K562 (cell line): ENCODE data around the gene YOD1. TPM values are rescaled to one million over a fixed set of nuclear protein-coding genes. Genes with fewer than 3 reads are reported as not detected.

ENCODE experiments used
- ATAC-seq: fragments of 200-7000 bp; cut with Tn5 transposase; 3 replicates; pipeline ENCODE4 v1.9.1; 2020; ENCODE audit warnings: moderate library complexity
- BruUV-seq: library from RNA; stranded (reverse); fragments of 400-500 nt; replicated peaks from 2 replicates; lab custom pipeline; 2021; lab: Mats Ljungman, UMichigan
- CTCF ChIA-PET: fragments of 300-600 bp; formaldehyde crosslinking; extraction: SDS; loops from one replicate; lab custom pipeline; 2021; ENCODE audit warnings: low intra/inter-chr PET ratio; lab: Yijun Ruan, JAX
- POLR2A ChIA-PET: fragments of 300-600, 350-650 bp; sonication (Branson Sonifier 250); formaldehyde crosslinking; extraction: SDS; loops from one replicate; lab custom pipeline; 2021; ENCODE audit warnings: antibody characterized with exemption, inconsistent platforms; lab: Yijun Ruan, JAX
- DNase-seq, 4 experiments: peaks; one replicate each; pipeline versions ENCODE4 v3.0.0 to v3.0.0-alpha.2; 2011 to 2018; ENCODE audit warnings: low spot score in 3 of 4, mixed read lengths in 3 of 4; ENCODE audit errors: extremely low read depth in 1 of 4
- FAIRE-seq: peaks from 2 replicates; lab custom pipeline; 2011; peaks lifted over from hg19 to GRCh38; lab: Jason Lieb, UNC
- H2AFZ ChIP-seq: 2 replicates; pipeline ENCODE4 v1.6.0; 2011; ENCODE audit warnings: low read depth, low read length, control low read depth, inconsistent platforms
- H3K27ac ChIP-seq: fragments of 200-600 bp; 3 replicates; pipeline ENCODE4 v1.8.0; 2011; ENCODE audit warnings: low read depth, mild to moderate bottlenecking, control low read depth, inconsistent platforms, low read length, moderate library complexity, mixed read lengths; ENCODE audit errors: extremely low read depth
- H3K27me3 ChIP-seq, 2 experiments: fragments of 300-600 bp in 1 of 2; 2 replicates in 1 of 2; 3 replicates in 1 of 2; pipeline versions ENCODE4 v1.6.0 to v1.8.0; 2011; ENCODE audit warnings: inconsistent platforms in 2 of 2, low read length in 2 of 2, mild to moderate bottlenecking in 1 of 2, mixed read lengths in 1 of 2, moderate library complexity in 1 of 2; ENCODE audit not compliant: control insufficient read depth in 2 of 2, insufficient read depth in 2 of 2
- H3K36me3 ChIP-seq: fragments of 300-600 bp; 3 replicates; pipeline ENCODE4 v1.8.0; 2011; ENCODE audit warnings: mild to moderate bottlenecking, low read length, inconsistent platforms; ENCODE audit not compliant: control insufficient read depth, insufficient read depth
- H3K4me1 ChIP-seq, 2 experiments: fragments of 200-600 bp in 1 of 2; replicated peaks in 1 of 2; 2 replicates in 1 of 2; 3 replicates in 1 of 2; pipeline versions ENCODE4 v1.5.1 to v1.8.0; 2011; ENCODE audit warnings: inconsistent platforms in 2 of 2, low read length in 2 of 2, mild to moderate bottlenecking in 1 of 2, mixed read lengths in 1 of 2, moderate library complexity in 1 of 2; ENCODE audit not compliant: control insufficient read depth in 2 of 2, insufficient read depth in 2 of 2
- H3K4me2 ChIP-seq: 2 replicates; pipeline ENCODE4 v1.6.1; 2011; ENCODE audit warnings: low read length, control low read depth, inconsistent platforms, mixed read lengths; ENCODE audit not compliant: insufficient read depth
- H3K4me3 ChIP-seq: fragments of 200-600 bp; sonication (generic), shearing (Covaris generic); 2 replicates; pipeline ENCODE4 v1.5.1; 2016; ENCODE audit warnings: control low read depth, inconsistent platforms
- H3K79me2 ChIP-seq: fragments of 200-600 bp; 3 replicates; pipeline ENCODE4 v1.8.0; 2011; ENCODE audit warnings: low read length, inconsistent platforms; ENCODE audit not compliant: control insufficient read depth, insufficient read depth
- H3K9ac ChIP-seq, 2 experiments: 2 replicates each; pipeline versions ENCODE4 v1.6.0 to v1.6.1; 2011; ENCODE audit warnings: low read depth in 2 of 2, low read length in 2 of 2, control low read depth in 1 of 2, inconsistent platforms in 1 of 2, mild to moderate bottlenecking in 1 of 2, mixed read lengths in 1 of 2; ENCODE audit not compliant: insufficient read depth in 1 of 2
- H3K9me1 ChIP-seq: one replicate; pipeline ENCODE4 v1.6.0; 2011; ENCODE audit warnings: inconsistent platforms, mild to moderate bottlenecking, low read length, moderate library complexity; ENCODE audit not compliant: control insufficient read depth, insufficient read depth
- H3K9me3 ChIP-seq: replicated peaks from 2 replicates; pipeline ENCODE4 v1.5.1; 2011; ENCODE audit warnings: low read depth, low read length, inconsistent platforms; ENCODE audit not compliant: control insufficient read depth, insufficient read depth
- H4K20me1 ChIP-seq: replicated peaks from 2 replicates; pipeline ENCODE4 v1.6.1; 2011; ENCODE audit warnings: low read length, inconsistent platforms, mixed read lengths; ENCODE audit not compliant: control insufficient read depth, insufficient read depth
- CHCHD3 ChIP-seq: fragments of 250-450 bp; sonication (Bioruptor Pico); IDR thresholded peaks from 2 replicates; pipeline ENCODE4 v2.1.2; 2022; ENCODE audit warnings: mild to moderate bottlenecking
- PHF20 ChIP-seq: fragments of 450-650 bp; IDR thresholded peaks from 2 replicates; pipeline ENCODE4 v1.6.1; 2018; ENCODE audit not compliant: partially characterized antibody
- ZBTB40 ChIP-seq, 2 experiments: fragments of 450-650 bp in 1 of 2; sonication (generic) in 1 of 2; formaldehyde crosslinking in 1 of 2; IDR thresholded peaks; 2 replicates each; pipeline versions ENCODE4 v1.7.1 to v1.9.0; 2016 to 2022; ENCODE audit warnings: inconsistent platforms in 1 of 2, mild to moderate bottlenecking in 1 of 2, missing genetic modification reagents in 1 of 2
- WGBS: fragments of 100-300 bp; shearing (Covaris generic); methylation state at CpG from one replicate; pipeline ENCODE4 v1.1.6; 2016; ENCODE audit warnings: low coverage, mixed read lengths; ENCODE audit not compliant: insufficient coverage; ENCODE audit errors: missing lambda C conversion rate; 5-methylcytosine and 5-hydroxymethylcytosine counted together
- in situ Hi-C: fragments of 300-500 bp; cut with MboI; formaldehyde crosslinking; loops from 4 replicates; pipeline ENCODE4 v1.15.0; 2018; ENCODE audit warnings: inconsistent platforms, mixed read lengths
- intact Hi-C: fragments of 100-400 bp; cut with micrococcal nuclease; formaldehyde crosslinking; loops from 2 replicates; pipeline ENCODE4 v1.14.2; 2022
- polyA plus RNA-seq, 8 experiments: library from polyadenylated mRNA; depleted of rRNA in 4 of 8; stranded (reverse) in 5 of 8; unstranded in 3 of 8; fragments of >200 nt; fragmentation: Nextera tagmentation in 2 of 8; fragmentation: Illumina TruSeq in 1 of 8; extraction: Ambion mirVana in 2 of 8; extraction: Trizol in 1 of 8; gene quantifications; 2 replicates each; pipeline versions ENCODE4 v1.2.1 to v1.2.3, GENCODE V29; 2011 to 2014; ENCODE audit warnings: inconsistent platforms in 1 of 8, missing spikeins in 1 of 8
- total RNA-seq, 7 experiments: library from RNA; depleted of rRNA in 6 of 7; stranded (reverse); fragments of >200 nt in 6 of 7; fragmentation: Illumina TruSeq in 2 of 7; extraction: Trizol in 2 of 7; gene quantifications; 2 replicates each; pipeline versions ENCODE4 v1.2.1 to v1.2.3, GENCODE V29; 2011 to 2021; ENCODE audit warnings: low replicate concordance in 1 of 7

Gene YOD1
- total and polyA plus RNA-seq, 9 of the 15 experiments (the other 6 are each of a cell fraction or from before 2014, with no cell fraction given), result 18.2 to 78.1 (median 46.9) TPM

DNA sequence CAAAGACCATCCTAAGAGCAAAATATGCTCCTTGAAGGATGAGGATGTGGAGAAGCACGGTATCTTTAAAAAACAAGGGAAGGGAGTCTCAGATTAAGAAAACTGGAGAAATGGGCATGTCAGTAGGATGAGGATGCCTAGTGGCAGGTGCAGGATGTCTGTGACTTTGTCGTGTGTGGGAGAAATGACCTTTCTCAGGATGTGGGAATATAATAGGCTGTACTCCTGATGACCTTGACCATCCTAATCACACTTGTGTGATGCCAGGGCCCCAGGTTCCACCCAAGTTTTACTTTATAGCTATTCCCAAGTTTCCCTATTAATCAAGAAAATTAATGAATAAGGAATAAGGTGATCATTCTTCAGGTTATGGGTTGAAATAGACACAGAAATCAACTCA, 31.3 kb downstream of the YOD1 start:
- Histone ChIP-seq H3K9me1 (peaks cover 8% of the 10 kb centered on the region), H3K4me2 (peak overlapping the region; percentile 71; the same call in 1 of the 2 replicates), H3K79me2 (peaks cover 5% of the 10 kb centered on the region; the same call in 1 of the 3 replicates), H3K36me3 (peaks cover 7% of the 10 kb centered on the region; the same call in 2 of the 3 replicates), H2AFZ (no peak overlapping the region), H3K4me1 (peaks cover 72 to 87% of the 10 kb centered on the region in 2 experiments), H4K20me1 (no peaks in the 10 kb centered on the region), H3K9me3 (no peaks in the 10 kb centered on the region), H3K9ac (peak overlapping the region in 1 of 2 experiments; percentile 55; a peak in 1 of 4 replicates), H3K4me3 (no peak overlapping the region), H3K27ac (peak overlapping the region; percentile 87; the same call in 1 of the 3 replicates), H3K27me3 (no peaks in the 10 kb centered on the region)
- no peak for TF ChIP-seq CHCHD3 (CRISPR knock-in tag)
- no peak for TF ChIP-seq PHF20
- TF ChIP-seq ZBTB40 (IDR thresholded peaks at IDR 0.05), result no peak
- no peak for TF ChIP-seq ZBTB40 (CRISPR knock-in tag; IDR thresholded peaks at IDR 0.05)
- ATAC-seq, result no peak
- FAIRE-seq, result no peak
- in situ Hi-C loops (no loop called here), intact Hi-C loops (loop anchor here (2.0 to 5.0 kb wide), 3 partner anchors 57 to 728 kb away; partner anchors contain the start of gene CD55)
- no peak for DNase-seq
- BruUV-seq, result no TSS peak
- CTCF ChIA-PET, result no interaction called here
- POLR2A ChIA-PET, result interaction anchor here (3.0 to 8.6 kb wide), 4 partner anchors 9 to 27 kb away, joined by 11 to 97 read pairs (median 45); partner anchors contain the start of genes C1orf116 and YOD1
- WGBS, result 63% methylated on average over 2 of the region's 2 CpGs
